Posterior cingulate gyrus (tissue), 11 donors: ENCODE measurements around the gene RAD51B.

Source experiments
- DNase-seq, 10 donors: peaks; one replicate each; pipeline versions ENCODE4 v3.0.0 to v3.0.0-alpha.2; 2020 to 2021; ENCODE audit warnings: mixed read lengths in 3 of 10
- intact Hi-C: fragments of 100-400 bp; cut with DNase I; formaldehyde crosslinking; loops from one replicate; pipeline ENCODE4 v1.15.1; 2023

Gene RAD51B

GRCh38 chr14:68634874-68635595 lies 815.5 kb downstream of the RAD51B start:
- DNase-seq = no peak
- intact Hi-C loops = no loop called here

GRCh38 chr14:68636597-68636996 lies 817.0 kb downstream of the RAD51B start:
- intact Hi-C loops = no loop called here
- DNase-seq = no peak

- intact Hi-C loops = no loop called here
- peak in 4 of 10 donors; percentile 43 to 90 (median 49) for DNase-seq
Measured at GRCh38 chr14:68637106-68638021, 817.8 kb downstream of the RAD51B start.

GRCh38 chr14:68638141-68638999 lies 818.8 kb downstream of the RAD51B start:
- intact Hi-C loops = no loop called here
- DNase-seq = peak in 1 of 10 donors; percentile 30

GRCh38 chr14:68639000-68639757 lies 819.6 kb downstream of the RAD51B start:
- intact Hi-C loops = no loop called here
- peak in 1 of 10 donors; percentile 41 for DNase-seq

GRCh38 chr14:68639758-68640574 lies 820.4 kb downstream of the RAD51B start:
- no peak for DNase-seq
- intact Hi-C loops = no loop called here

- intact Hi-C loops = no loop called here
- no peak for DNase-seq
Measured at GRCh38 chr14:68643673-68644072, 824.1 kb downstream of the RAD51B start.

GRCh38 chr14:68644101-68644500 lies 824.5 kb downstream of the RAD51B start:
- intact Hi-C loops = no loop called here
- DNase-seq = no peak

GRCh38 chr14:68645371-68645770 lies 825.8 kb downstream of the RAD51B start:
- intact Hi-C loops = no loop called here
- no peak for DNase-seq

- intact Hi-C loops = no loop called here
- DNase-seq = no peak
Measured at GRCh38 chr14:68649476-68650189, 830.1 kb downstream of the RAD51B start.

- intact Hi-C loops = no loop called here
- DNase-seq = no peak
Measured at GRCh38 chr14:68650404-68650994, 830.9 kb downstream of the RAD51B start.

GRCh38 chr14:68651075-68651474 lies 831.5 kb downstream of the RAD51B start:
- DNase-seq = no peak
- intact Hi-C loops = no loop called here

GRCh38 chr14:68651652-68652432 lies 832.3 kb downstream of the RAD51B start:
- DNase-seq = no peak
- intact Hi-C loops = no loop called here

GRCh38 chr14:68652433-68652690 lies 832.8 kb downstream of the RAD51B start:
- DNase-seq = no peak
- intact Hi-C loops = no loop called here

- DNase-seq = no peak
- intact Hi-C loops = no loop called here
Measured at GRCh38 chr14:68653108-68653507, 833.5 kb downstream of the RAD51B start.

GRCh38 chr14:68653804-68654203 lies 834.2 kb downstream of the RAD51B start:
- intact Hi-C loops = no loop called here
- DNase-seq = no peak

GRCh38 chr14:68654471-68654941 lies 834.9 kb downstream of the RAD51B start:
- no peak for DNase-seq
- intact Hi-C loops = no loop called here
